ENCODE data around the gene CALHM3.

The CALHM3 gene

DNA sequence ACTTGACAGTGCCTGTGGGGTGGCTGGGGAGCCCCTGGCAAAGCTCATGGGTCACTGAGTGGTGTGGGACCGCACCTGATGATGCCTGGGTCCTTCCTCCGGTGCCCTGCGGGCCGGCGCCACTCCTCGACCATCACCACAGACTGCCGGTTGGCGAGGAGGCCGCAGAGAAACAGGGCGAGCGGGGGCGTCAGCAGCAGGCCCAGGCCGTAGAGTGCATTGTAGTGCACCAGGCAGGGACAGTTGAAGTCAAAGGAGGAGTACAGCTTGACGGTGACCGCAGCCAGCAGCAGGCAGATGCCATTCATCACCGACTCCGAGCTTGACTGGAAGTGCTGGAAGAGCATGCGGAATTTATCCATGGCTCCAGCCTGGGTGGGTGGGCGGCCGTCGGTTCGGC is 369 bp downstream of the CALHM3 start:
- no peak for DNase-seq
- Histone ChIP-seq H3K4me3 (ENCODE audit: low read depth, low read length) (no peak overlapping the region), H3K9me3 (no peaks in the 10 kb centered on the region), H3K4me1 (no peaks in the 10 kb centered on the region), H3K27me3 (no peaks in the 10 kb centered on the region), H3K36me3 (no peaks in the 10 kb centered on the region)
- TF ChIP-seq, protein P1, sequence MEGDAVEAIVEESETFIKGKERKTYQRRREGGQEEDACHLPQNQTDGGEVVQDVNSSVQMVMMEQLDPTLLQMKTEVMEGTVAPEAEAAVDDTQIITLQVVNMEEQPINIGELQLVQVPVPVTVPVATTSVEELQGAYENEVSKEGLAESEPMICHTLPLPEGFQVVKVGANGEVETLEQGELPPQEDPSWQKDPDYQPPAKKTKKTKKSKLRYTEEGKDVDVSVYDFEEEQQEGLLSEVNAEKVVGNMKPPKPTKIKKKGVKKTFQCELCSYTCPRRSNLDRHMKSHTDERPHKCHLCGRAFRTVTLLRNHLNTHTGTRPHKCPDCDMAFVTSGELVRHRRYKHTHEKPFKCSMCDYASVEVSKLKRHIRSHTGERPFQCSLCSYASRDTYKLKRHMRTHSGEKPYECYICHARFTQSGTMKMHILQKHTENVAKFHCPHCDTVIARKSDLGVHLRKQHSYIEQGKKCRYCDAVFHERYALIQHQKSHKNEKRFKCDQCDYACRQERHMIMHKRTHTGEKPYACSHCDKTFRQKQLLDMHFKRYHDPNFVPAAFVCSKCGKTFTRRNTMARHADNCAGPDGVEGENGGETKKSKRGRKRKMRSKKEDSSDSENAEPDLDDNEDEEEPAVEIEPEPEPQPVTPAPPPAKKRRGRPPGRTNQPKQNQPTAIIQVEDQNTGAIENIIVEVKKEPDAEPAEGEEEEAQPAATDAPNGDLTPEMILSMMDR (IDR thresholded peaks at IDR 0.05; ENCODE audit: low read depth, low read length) = no peak

DNA sequence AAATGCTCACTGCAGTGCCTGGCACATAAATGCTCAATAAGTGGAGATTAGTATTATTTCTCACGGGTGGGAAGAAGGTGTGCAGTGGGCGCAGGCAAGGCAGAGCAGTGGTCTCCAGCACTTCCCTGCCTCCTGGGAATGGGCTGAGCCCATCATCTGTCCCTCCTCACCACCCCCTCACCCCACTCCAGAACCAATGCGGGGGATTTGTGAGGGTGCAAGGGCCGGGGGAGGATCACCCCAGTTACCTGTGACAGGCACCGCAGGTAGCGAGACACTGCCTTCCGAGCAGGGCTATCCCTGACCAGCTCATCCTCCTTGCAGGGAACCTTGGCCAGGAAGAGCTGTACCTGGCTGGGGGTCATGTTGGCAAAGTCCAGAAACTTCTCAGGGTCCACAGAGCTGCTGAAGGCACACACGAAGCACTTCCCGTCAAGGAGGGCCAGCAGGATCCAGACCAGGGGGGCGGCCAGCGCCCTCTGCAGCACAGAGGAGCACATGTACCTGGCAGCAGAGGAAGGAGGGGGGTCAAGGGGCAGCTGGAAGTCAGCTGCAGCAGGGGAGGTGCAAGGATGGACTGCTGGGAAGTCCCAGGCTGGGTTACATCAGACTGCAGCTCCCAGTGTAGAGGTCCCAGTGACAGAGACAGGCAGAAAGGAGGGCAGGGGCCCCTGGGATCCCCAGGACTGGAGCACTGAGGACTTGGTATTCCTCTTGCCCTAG is 2.8 kb downstream of the CALHM3 start:
- Histone ChIP-seq H3K4me1 (no peaks in the 10 kb centered on the region), H3K36me3 (no peaks in the 10 kb centered on the region)
- DNase-seq = no peak

DNA sequence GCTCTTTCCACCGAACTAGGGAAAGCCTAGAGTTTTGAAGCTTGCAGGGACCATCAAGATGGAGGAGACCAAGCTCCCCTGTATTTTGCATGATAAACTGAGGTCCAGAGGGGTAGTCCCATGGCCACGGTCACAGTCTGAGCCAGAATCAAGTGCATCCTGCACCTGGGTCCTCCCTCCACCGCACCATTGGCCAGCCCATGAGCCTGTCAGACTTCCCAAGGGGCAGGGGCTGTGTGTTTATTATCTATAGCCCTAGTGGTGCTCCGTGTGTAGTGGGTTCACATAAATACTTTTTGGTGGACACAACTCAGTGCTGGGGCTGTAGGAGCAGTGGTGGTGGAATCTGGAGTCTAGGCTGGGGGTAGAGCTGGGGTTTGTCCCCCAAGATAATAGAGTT is 3.6 kb downstream of the CALHM3 start:
- no peak for DNase-seq
- Histone ChIP-seq H3K4me3 (ENCODE audit: low read depth, low read length) (no peak overlapping the region), H3K36me3 (no peaks in the 10 kb centered on the region), H3K4me1 (no peaks in the 10 kb centered on the region), H3K9me3 (no peaks in the 10 kb centered on the region), H3K27me3 (no peaks in the 10 kb centered on the region)
- TF ChIP-seq, protein P1 (IDR thresholded peaks at IDR 0.05; ENCODE audit: low read depth, low read length) = no peak

More for the DNA sequence above, 2.8 kb downstream of the CALHM3 start:
- Histone ChIP-seq H3K27me3 (no peaks in the 10 kb centered on the region), H3K9me3 (no peaks in the 10 kb centered on the region), H3K4me3 (ENCODE audit: low read depth, low read length) (no peak overlapping the region)
- TF ChIP-seq, protein P1 (IDR thresholded peaks at IDR 0.05; ENCODE audit: low read depth, low read length) = peak; percentile 32

DNA sequence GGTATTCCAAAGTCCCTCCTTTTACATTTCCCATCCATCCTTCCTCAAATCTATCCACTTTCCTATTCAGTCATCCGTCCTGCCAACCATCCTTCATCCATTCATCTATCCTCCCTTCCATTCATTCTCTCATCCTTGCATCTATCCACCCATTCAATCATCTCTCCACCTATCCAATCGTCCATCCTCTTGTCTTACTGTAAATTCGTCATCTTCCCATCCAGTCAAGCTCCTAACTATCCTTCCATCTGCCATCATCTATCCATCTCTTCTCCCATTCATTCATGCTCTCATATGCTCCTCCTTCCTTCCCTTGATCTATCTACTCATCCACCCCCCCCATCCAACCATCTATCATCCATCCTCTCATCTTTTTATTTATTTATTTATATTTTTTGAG is 5.0 kb downstream of the CALHM3 start:
- no peaks in the 10 kb centered on the region for H3K36me3 ChIP-seq
- no peaks in the 10 kb centered on the region for H3K4me1 ChIP-seq
- no peak overlapping the region for H3K4me3 ChIP-seq (ENCODE audit: low read depth, low read length)
- no peaks in the 10 kb centered on the region for H3K9me3 ChIP-seq
- DNase-seq = no peak
- TF ChIP-seq, protein P1 (IDR thresholded peaks at IDR 0.05; ENCODE audit: low read depth, low read length) = no peak
- H3K27me3 ChIP-seq = no peaks in the 10 kb centered on the region

DNA sequence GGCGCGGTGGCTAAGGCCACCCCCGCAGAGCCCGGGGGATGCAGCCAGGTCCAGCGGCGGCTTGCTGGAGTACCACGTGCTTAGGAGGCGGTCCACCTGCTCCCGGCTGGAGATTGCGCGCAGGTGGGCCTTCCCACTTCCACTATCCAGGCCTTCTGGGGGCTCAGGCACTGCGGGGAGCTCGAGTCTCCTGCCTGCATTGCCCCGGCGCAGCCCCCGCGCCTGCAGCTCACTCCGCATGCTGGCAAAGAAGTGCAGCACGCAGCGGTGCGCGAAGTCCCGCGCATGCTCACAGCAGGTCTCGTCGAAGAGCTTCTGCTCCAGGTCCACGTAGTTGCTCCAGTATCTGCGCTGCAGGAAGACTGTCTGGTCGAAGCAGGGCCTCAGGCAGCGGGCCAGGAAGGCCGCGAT is 5.8 kb downstream of the CALHM3 start:
- H3K27me3 ChIP-seq = no peaks in the 10 kb centered on the region
- H3K4me1 ChIP-seq = no peaks in the 10 kb centered on the region
- no peak for DNase-seq
- no peak overlapping the region for H3K4me3 ChIP-seq (ENCODE audit: low read depth, low read length)
- TF ChIP-seq, protein P1 (IDR thresholded peaks at IDR 0.05; ENCODE audit: low read depth, low read length) = no peak
- no peaks in the 10 kb centered on the region for H3K36me3 ChIP-seq
- no peaks in the 10 kb centered on the region for H3K9me3 ChIP-seq

DNA sequence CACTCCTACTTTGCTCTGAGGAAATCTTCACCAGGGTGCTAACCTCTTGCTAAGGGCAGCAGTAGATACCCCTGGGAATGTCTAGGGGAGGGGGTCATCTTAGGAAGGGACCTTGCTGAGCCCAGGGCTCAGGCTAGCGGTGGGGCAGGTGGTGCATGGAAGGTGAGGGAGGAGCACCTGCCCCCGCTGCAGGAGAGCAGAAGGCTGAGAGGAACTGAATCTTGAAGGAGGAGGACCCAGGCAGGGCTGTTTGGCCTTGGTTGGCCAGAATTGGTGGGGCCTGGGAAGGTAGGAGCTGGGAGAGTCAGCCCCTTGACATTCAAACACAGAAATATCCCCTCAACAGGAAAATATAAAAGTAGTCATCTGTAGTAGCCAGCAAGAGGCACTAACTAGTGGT is 7.0 kb downstream of the CALHM3 start:
- no peak overlapping the region for H3K4me3 ChIP-seq (ENCODE audit: low read depth, low read length)
- H3K27me3 ChIP-seq = no peaks in the 10 kb centered on the region
- H3K36me3 ChIP-seq = no peaks in the 10 kb centered on the region
- DNase-seq = no peak
- H3K4me1 ChIP-seq = no peaks in the 10 kb centered on the region
- H3K9me3 ChIP-seq = no peaks in the 10 kb centered on the region
- TF ChIP-seq, protein P1 (IDR thresholded peaks at IDR 0.05; ENCODE audit: low read depth, low read length) = no peak

All from BE2C (cell line).